Mesenchymal stem cell (in vitro differentiated cells and primary cell): ENCODE data around the gene RNASE13.
A peak's percentile ranks its signal among the peaks of the same experiment; 100 is the strongest.

Experiments used
- DNase-seq: peaks from one replicate; pipeline ENCODE4 v3.0.0-alpha.2; 2013
- H2AFZ ChIP-seq: one replicate; pipeline ENCODE4 v1.6.1; 2013; ENCODE audit warnings: low read depth, mild to moderate bottlenecking, control low read depth, inconsistent platforms, low read length, moderate library complexity
- H2AK5ac ChIP-seq: 2 replicates; pipeline ENCODE4 v1.6.1; 2013; ENCODE audit warnings: low read length, moderate library complexity, mild to moderate bottlenecking, inconsistent platforms; ENCODE audit not compliant: severe bottlenecking
- H2BK120ac ChIP-seq: one replicate; pipeline ENCODE4 v1.6.1; 2013; ENCODE audit warnings: low read depth, mild to moderate bottlenecking, inconsistent platforms, low read length, moderate library complexity
- H2BK12ac ChIP-seq, 2 experiments: one replicate each; pipeline ENCODE4 v1.6.1; 2013; ENCODE audit warnings: inconsistent platforms in 2 of 2, low read length in 2 of 2, mild to moderate bottlenecking in 2 of 2, moderate library complexity in 2 of 2, control low read depth in 1 of 2
- H2BK15ac ChIP-seq: one replicate; pipeline ENCODE4 v1.6.1; 2013; ENCODE audit warnings: mild to moderate bottlenecking, low read depth, inconsistent platforms; ENCODE audit not compliant: poor library complexity, severe bottlenecking
- H2BK5ac ChIP-seq: 2 replicates; pipeline ENCODE4 v1.6.1; 2013; ENCODE audit warnings: low read depth, mild to moderate bottlenecking, low read length, control low read depth, inconsistent platforms; ENCODE audit not compliant: poor library complexity, severe bottlenecking
- H3K14ac ChIP-seq, 2 experiments: one replicate each; pipeline ENCODE4 v1.6.1; 2013; ENCODE audit warnings: inconsistent platforms in 2 of 2, low read length in 2 of 2, control low read depth in 1 of 2, mild to moderate bottlenecking in 1 of 2, moderate library complexity in 1 of 2
- H3K18ac ChIP-seq, 2 experiments: one replicate each; pipeline ENCODE4 v1.6.1; 2013; ENCODE audit warnings: inconsistent platforms in 2 of 2, low read length in 2 of 2, control low read depth in 1 of 2, low read depth in 1 of 2, mild to moderate bottlenecking in 1 of 2
- H3K23ac ChIP-seq, 2 experiments: one replicate each; pipeline ENCODE4 v1.6.1; 2013; ENCODE audit warnings: inconsistent platforms in 2 of 2, low read length in 2 of 2, mild to moderate bottlenecking in 2 of 2, moderate library complexity in 2 of 2, control low read depth in 1 of 2
- H3K27ac ChIP-seq: 2 replicates; pipeline ENCODE4 v1.5.1; 2013; ENCODE audit warnings: mild to moderate bottlenecking, moderate library complexity, low read length, control low read depth, inconsistent platforms; ENCODE audit not compliant: poor library complexity, severe bottlenecking
- H3K27me3 ChIP-seq, 2 experiments: 2 replicates each; pipeline versions ENCODE4 v1.6.1 to v1.7.0; 2013; ENCODE audit warnings: low read length in 2 of 2, mild to moderate bottlenecking in 2 of 2, moderate library complexity in 2 of 2, control low read depth in 1 of 2, inconsistent platforms in 1 of 2; ENCODE audit not compliant: control insufficient read depth in 1 of 2, insufficient read depth in 1 of 2
- H3K36me3 ChIP-seq, 2 experiments: 2 replicates each; pipeline versions ENCODE4 v1.6.1 to v1.7.0; 2013; ENCODE audit warnings: low read length in 2 of 2, control low read depth in 1 of 2, inconsistent platforms in 1 of 2, low read depth in 1 of 2, mild to moderate bottlenecking in 1 of 2; ENCODE audit not compliant: insufficient read depth in 2 of 2, control insufficient read depth in 1 of 2
- H3K4ac ChIP-seq, 2 experiments: one replicate each; pipeline ENCODE4 v1.6.1; 2013; ENCODE audit warnings: inconsistent platforms in 2 of 2, low read length in 2 of 2, mild to moderate bottlenecking in 2 of 2, moderate library complexity in 2 of 2, control low read depth in 1 of 2, low read depth in 1 of 2
- H3K4me1 ChIP-seq: 2 replicates; pipeline ENCODE4 v1.6.1; 2013; ENCODE audit warnings: low read depth, low read length, control low read depth; ENCODE audit not compliant: control insufficient read depth, insufficient read depth
- H3K4me2 ChIP-seq: 2 replicates; pipeline ENCODE4 v1.6.1; 2013; ENCODE audit warnings: low read length, mild to moderate bottlenecking, inconsistent platforms; ENCODE audit not compliant: poor library complexity, severe bottlenecking
- H3K4me3 ChIP-seq, 2 experiments: 2 replicates each; pipeline versions ENCODE4 v1.5.1 to v1.7.0; 2013; ENCODE audit warnings: low read length in 2 of 2, mild to moderate bottlenecking in 2 of 2, control low read depth in 1 of 2, low read depth in 1 of 2; ENCODE audit not compliant: insufficient read depth in 1 of 2
- H3K79me1 ChIP-seq: replicated peaks from 2 replicates; pipeline ENCODE4 v1.6.1; 2013; ENCODE audit warnings: mild to moderate bottlenecking, control low read depth, low read length, inconsistent platforms; ENCODE audit not compliant: poor library complexity, severe bottlenecking
- H3K9ac ChIP-seq: 2 replicates; pipeline ENCODE4 v1.7.0; 2013; ENCODE audit warnings: mild to moderate bottlenecking, low read length, moderate library complexity
- H3K9me3 ChIP-seq: 2 replicates; pipeline ENCODE4 v1.7.0; 2013; ENCODE audit warnings: mild to moderate bottlenecking, low read length; ENCODE audit not compliant: control insufficient read depth
- H4K8ac ChIP-seq: one replicate; pipeline ENCODE4 v1.6.1; 2013; ENCODE audit warnings: inconsistent platforms, mild to moderate bottlenecking, low read length, moderate library complexity
- H4K91ac ChIP-seq: one replicate; pipeline ENCODE4 v1.6.1; 2013; ENCODE audit warnings: mild to moderate bottlenecking, low read length, inconsistent platforms
- WGBS: methylation state at CpG from one replicate; pipeline ENCODE4 v1.1.7; 2013; ENCODE audit warnings: mixed read lengths; 5-methylcytosine and 5-hydroxymethylcytosine counted together

The RNASE13 gene

GRCh38 chr14:21040370-21040925 is 5.8 kb upstream of the RNASE13 start:
- no peak overlapping the region for H3K27ac ChIP-seq
- no peak for DNase-seq
- H3K23ac ChIP-seq = no peak overlapping the region
- H3K79me1 ChIP-seq = no peaks in the 10 kb centered on the region
- H2BK12ac ChIP-seq = peak overlapping the region in 1 of 2 experiments; percentile 2
- H3K27me3 ChIP-seq = peaks cover 0 to 14% of the 10 kb centered on the region in 2 experiments
- H4K91ac ChIP-seq = no peak overlapping the region
- H2BK120ac ChIP-seq = peak overlapping the region; percentile 22
- H3K4ac ChIP-seq = no peak overlapping the region
- H3K9ac ChIP-seq = no peak overlapping the region
- H3K18ac ChIP-seq = no peak overlapping the region
- H3K14ac ChIP-seq = no peak overlapping the region
- no peak overlapping the region for H2BK5ac ChIP-seq
- H3K9me3 ChIP-seq = no peaks in the 10 kb centered on the region
- no peak overlapping the region for H2BK15ac ChIP-seq
- H3K4me2 ChIP-seq = no peak overlapping the region
- no peak overlapping the region for H2AFZ ChIP-seq
- WGBS = 69% methylated on average over 7 of the region's 8 CpGs
- H3K4me1 ChIP-seq = peaks cover 7% of the 10 kb centered on the region
- H3K36me3 ChIP-seq = no peaks in the 10 kb centered on the region
- no peak overlapping the region for H2AK5ac ChIP-seq
- H3K4me3 ChIP-seq = no peak overlapping the region
- H4K8ac ChIP-seq = no peak overlapping the region

GRCh38 chr14:21039585-21040369 is 5.2 kb upstream of the RNASE13 start:
- Histone ChIP-seq H2BK15ac (no peak overlapping the region), H3K4me3 (no peak overlapping the region), H3K4me2 (no peak overlapping the region), H3K4ac (no peak overlapping the region), H2AK5ac (no peak overlapping the region), H3K27ac (no peak overlapping the region), H2BK12ac (peak overlapping the region in 1 of 2 experiments; percentile 33), H3K9ac (peak overlapping the region; percentile 43), H2AFZ (peak overlapping the region; percentile 56), H3K9me3 (no peaks in the 10 kb centered on the region), H3K36me3 (no peaks in the 10 kb centered on the region), H2BK5ac (no peak overlapping the region), H3K27me3 (peaks cover 5 to 20% of the 10 kb centered on the region in 2 experiments), H3K14ac (no peak overlapping the region), H2BK120ac (no peak overlapping the region), H3K4me1 (peaks cover 7% of the 10 kb centered on the region), H3K23ac (no peak overlapping the region), H3K18ac (no peak overlapping the region), H4K91ac (no peak overlapping the region), H3K79me1 (no peaks in the 10 kb centered on the region), H4K8ac (no peak overlapping the region)
- peak; percentile 76 for DNase-seq
- 67% methylated on average over 7 of the region's 8 CpGs for WGBS

DNA sequence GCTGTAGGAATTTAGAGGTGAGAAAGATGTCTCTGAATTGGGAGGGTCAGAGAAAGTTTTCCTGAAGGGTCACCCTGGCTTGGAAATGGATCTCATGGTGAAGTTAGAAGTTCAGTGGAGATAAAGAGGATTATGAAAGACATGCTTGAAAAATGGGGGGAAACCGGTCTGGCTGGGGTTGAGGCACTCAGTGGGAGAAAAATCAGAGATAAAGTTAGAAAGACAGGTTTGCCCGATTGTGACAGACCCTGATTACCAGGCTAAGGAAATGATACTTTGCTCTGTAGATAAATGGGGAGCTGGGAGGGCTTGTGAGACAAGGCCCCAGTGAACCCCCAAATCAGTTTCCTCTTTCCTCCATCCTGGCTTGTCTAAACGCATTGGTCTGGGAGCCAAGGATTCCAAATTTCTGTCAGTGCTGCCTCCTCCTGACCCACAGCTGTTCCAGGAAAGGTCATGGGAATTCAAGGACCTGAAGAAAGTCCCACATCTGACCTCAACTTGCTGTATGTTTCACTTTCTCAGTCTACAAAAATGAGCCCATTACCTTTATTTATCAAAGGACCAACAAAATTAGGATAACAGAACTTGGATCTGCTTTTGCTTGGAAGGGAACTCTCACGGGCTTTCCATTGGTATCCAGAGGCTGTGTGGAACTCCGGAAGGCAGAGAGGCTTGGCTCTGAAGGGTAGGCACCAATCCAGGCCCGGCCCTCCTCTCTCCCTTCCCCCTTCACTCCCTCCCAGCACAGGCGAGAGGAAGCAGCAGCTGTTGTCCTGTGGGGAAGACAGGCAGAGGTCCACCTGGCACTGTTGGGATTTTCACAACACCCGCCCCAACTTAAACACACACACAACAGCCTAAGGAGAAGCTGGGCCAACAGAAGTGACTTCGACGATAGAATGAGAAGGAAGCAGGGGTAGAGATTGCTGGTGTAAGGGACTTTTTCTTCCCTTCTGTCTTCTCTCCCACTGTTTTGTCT is 4.1 kb upstream of the RNASE13 start:
- H3K4me2 ChIP-seq = no peak overlapping the region
- H2AFZ ChIP-seq = peak overlapping the region; percentile 47
- no peak overlapping the region for H2AK5ac ChIP-seq
- peak overlapping the region in 1 of 2 experiments; percentile 20 for H3K4ac ChIP-seq
- H2BK5ac ChIP-seq = no peak overlapping the region
- no peak overlapping the region for H3K27ac ChIP-seq
- H3K4me1 ChIP-seq = peaks cover 7% of the 10 kb centered on the region
- no peak overlapping the region for H2BK120ac ChIP-seq
- H3K9me3 ChIP-seq = no peaks in the 10 kb centered on the region
- H3K9ac ChIP-seq = peak overlapping the region; percentile 43
- H3K27me3 ChIP-seq = peaks cover 16 to 22% of the 10 kb centered on the region in 2 experiments
- H3K23ac ChIP-seq = no peak overlapping the region
- WGBS = 65% methylated on average over 7 of the region's 10 CpGs
- no peak overlapping the region for H4K91ac ChIP-seq
- no peak overlapping the region for H2BK15ac ChIP-seq
- H3K14ac ChIP-seq = no peak overlapping the region
- H3K4me3 ChIP-seq = no peak overlapping the region
- DNase-seq = peak; percentile 42
- peak overlapping the region in 1 of 2 experiments; percentile 23 for H2BK12ac ChIP-seq
- no peak overlapping the region for H4K8ac ChIP-seq
- H3K79me1 ChIP-seq = no peaks in the 10 kb centered on the region
- H3K18ac ChIP-seq = no peak overlapping the region
- H3K36me3 ChIP-seq = no peaks in the 10 kb centered on the region
